ENCODE data around the gene ANK3. TPM values are rescaled to one million over a fixed set of nuclear protein-coding genes. Genes with fewer than 3 reads are reported as not detected.

Gene ANK3
- total RNA-seq (100 to 1,000 TPM in 2 of 5 donors, 10 to 100 TPM in 3; 27.4 to 115 (median 47.7) TPM), polyA plus RNA-seq (10 to 100 TPM in 1 of 3 donors, 1 to 10 TPM in 2; 3.6 to 12.8 (median 6.7) TPM)
- long read RNA-seq, donor 1 = 0 reads
- long read RNA-seq, donor 2 = 0 reads
- long read RNA-seq, donor 3, partial matches to known transcripts = 0 of 1 reads
- long read RNA-seq, donor 3, other reads (novel, unspliced or antisense) = 0 of 1 reads
- long read RNA-seq, donor 4 = 0 reads
- long read RNA-seq, donor 5, partial matches to known transcripts = 0 of 1 reads
- long read RNA-seq, donor 5, other reads (novel, unspliced or antisense) = 0 of 1 reads
- long read RNA-seq, donor 6, partial matches to known transcripts = 0 of 1 reads
- long read RNA-seq, donor 6, other reads (novel, unspliced or antisense) = 0 of 1 reads
- long read RNA-seq, donor 7 = 0 reads
- long read RNA-seq, donor 8, partial matches to known transcripts = 0 of 1 reads
- long read RNA-seq, donor 8, other reads (novel, unspliced or antisense) = 0 of 1 reads
- long read RNA-seq, donor 9, partial matches to known transcripts = 0 of 1 reads
- long read RNA-seq, donor 9, other reads (novel, unspliced or antisense) = 0 of 1 reads
- long read RNA-seq, donor 10 = 0 reads

DNA sequence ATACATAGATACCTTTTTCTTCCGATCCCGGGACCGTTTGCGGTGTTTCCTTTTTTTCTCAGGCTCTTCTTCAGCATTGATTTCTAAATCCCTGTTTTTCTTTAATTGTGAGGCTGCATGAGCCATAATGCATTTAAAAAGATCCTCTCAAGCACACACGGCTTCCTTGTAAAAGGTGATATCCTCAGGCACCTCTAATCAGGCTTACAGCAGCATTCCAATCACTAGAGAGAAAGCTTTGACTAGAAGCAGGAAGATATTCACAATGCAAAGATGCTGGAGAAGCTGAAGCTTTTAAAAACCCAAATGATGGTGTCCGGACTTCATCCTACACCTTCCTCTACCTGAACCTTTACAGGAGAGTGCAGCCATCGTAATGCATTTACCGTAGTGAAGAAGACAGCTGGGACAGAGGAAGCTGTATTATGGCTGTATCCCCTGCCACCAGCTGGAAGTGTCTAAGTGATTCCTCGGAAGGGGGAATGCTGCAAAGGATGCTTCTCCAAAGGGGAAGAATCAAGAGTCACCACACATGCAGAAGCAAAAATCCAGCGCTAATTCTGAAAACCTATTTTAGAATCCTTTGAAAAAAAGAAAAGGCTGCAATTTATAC is at the start of gene ANK3:
Gene ANK3, minus strand, starts transcription at position 463 of the 613 bp plus-strand sequence. Its CDS starts 337 bp downstream, at position 126.
- no peaks in the 10 kb centered on the region for H3K9me3 ChIP-seq
- no peaks in the 10 kb centered on the region for H3K27me3 ChIP-seq
- peak within 1 kb of the TSS in 4 of 5 donors; percentile 22 to 42 (median 32) for H3K27ac ChIP-seq
- peak in 1 of 2 donors; percentile 7 for DNase-seq
- no peaks in the 10 kb centered on the region for H3K36me3 ChIP-seq
- WGBS, 5 donors = 76 to 87% (median 82%) methylated on average over 10 of the region's 10 CpGs
- H3K4me1 ChIP-seq = peaks cover 0 to 22% (median 12%) of the 10 kb centered on the region in 4 donors
- H3K4me3 ChIP-seq = no peak within 1 kb of the TSS
- intact Hi-C loops (cut with DNase I; ENCODE audit: low total_unique reads) = no loop called here
- TF ChIP-seq POLR2A (IDR thresholded peaks at IDR 0.05) (no peak), CTCF (IDR thresholded peaks at IDR 0.05) (no peak), POLR2AphosphoS5 (IDR thresholded peaks at IDR 0.05) (no peak), EP300 (IDR thresholded peaks at IDR 0.05) (no peak)

DNA sequence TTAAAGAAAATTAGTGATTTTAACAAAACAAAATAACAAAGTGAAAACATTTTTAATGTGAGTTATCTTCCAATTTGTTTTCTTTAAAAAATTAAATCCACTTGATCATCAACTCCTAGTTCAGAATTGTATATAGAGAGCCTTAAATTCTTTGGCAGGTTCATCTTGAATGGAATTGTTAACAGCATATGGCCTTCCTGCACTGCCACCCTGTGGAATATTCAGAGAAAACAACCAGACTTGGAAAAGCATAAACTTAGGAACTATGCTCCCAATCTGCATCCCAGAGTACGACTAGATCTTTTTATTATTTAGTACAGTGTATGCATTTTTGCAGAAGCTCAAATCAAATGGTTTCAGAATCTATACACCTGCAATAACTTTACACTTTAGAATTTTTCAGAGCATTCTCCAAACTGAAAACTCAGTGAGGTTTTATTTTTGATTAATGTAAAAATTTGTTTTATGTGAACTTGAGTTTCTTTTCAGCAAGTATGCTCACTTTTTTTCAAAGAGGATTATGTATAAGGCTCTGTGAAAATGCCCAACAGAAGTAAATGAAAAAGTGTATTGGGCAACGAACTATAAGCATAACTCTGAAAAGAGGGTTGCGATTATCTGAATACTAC is 44.9 kb upstream of the ANK3 start:
- H3K4me1 ChIP-seq = peaks cover 0 to 11% (median 0%) of the 10 kb centered on the region in 4 donors
- no peaks in the 10 kb centered on the region for H3K27me3 ChIP-seq
- TF ChIP-seq POLR2AphosphoS5 (IDR thresholded peaks at IDR 0.05) (peak in 1 of 3 donors; percentile 19), POLR2A (IDR thresholded peaks at IDR 0.05) (no peak), CTCF (IDR thresholded peaks at IDR 0.05) (peak in 5 of 7 experiments; percentile 49 to 71 (median 63))
- H3K36me3 ChIP-seq = no peaks in the 10 kb centered on the region
- WGBS, 5 donors = 58 to 67% (median 62%) methylated on average over 3 of the region's 3 CpGs
- DNase-seq = peak in 1 of 2 donors; percentile 86
- intact Hi-C loops (cut with DNase I; ENCODE audit: low total_unique reads) = loop anchor here (10.0 kb wide), 2 partner anchors 220 to 330 kb away; no protein-coding TSS in a partner anchor
- H3K4me3 ChIP-seq = no peak overlapping the region
- no peak overlapping the region for H3K27ac ChIP-seq
- H3K9me3 ChIP-seq = no peaks in the 10 kb centered on the region

DNA sequence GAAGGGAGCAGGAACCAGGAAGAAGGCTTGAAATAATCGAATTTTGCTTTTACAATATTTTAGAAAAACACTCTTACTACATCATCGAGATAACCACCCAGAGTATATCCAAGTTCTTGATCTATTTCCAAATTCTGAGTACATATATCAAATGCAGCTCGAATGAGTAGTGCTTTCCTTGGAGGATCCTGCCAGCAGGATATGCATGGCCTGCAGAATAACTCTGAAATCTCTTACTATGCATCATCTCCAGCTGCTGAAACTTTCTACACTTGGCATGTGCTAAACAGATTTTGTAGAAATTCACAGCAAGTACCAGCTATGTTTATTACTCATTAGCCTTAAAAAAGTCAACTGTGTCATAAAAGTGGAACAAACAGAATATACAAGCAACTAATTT is 44.0 kb upstream of the ANK3 start:
- DNase-seq = peak in 1 of 2 donors; percentile 48
- Histone ChIP-seq H3K36me3 (no peaks in the 10 kb centered on the region), H3K27me3 (no peaks in the 10 kb centered on the region), H3K27ac (peak overlapping the region in 1 of 5 donors; percentile 11), H3K9me3 (no peaks in the 10 kb centered on the region), H3K4me1 (peaks cover 0 to 11% (median 0%) of the 10 kb centered on the region in 4 donors), H3K4me3 (no peak overlapping the region)
- intact Hi-C loops (cut with DNase I; ENCODE audit: low total_unique reads) = loop anchor here (10.0 kb wide), 2 partner anchors 219 to 329 kb away; no protein-coding TSS in a partner anchor
- 44 to 55% (median 48%) methylated on average over 3 of the region's 3 CpGs for WGBS, 5 donors
- TF ChIP-seq EP300 (IDR thresholded peaks at IDR 0.05) (no peak), CTCF (IDR thresholded peaks at IDR 0.05) (no peak), POLR2A (IDR thresholded peaks at IDR 0.05) (no peak), POLR2AphosphoS5 (IDR thresholded peaks at IDR 0.05) (no peak)
